CD4-positive, CD25-positive, alpha-beta regulatory T cell (primary cell): ENCODE measurements around the gene MYO3B. TPM values are rescaled to one million over a fixed set of nuclear protein-coding genes. Genes with fewer than 3 reads are reported as not detected.

Experiments
- ATAC-seq, 2 donors: fragments of 150-1000 bp; cut with Tn5 transposase; one replicate each; pipeline ENCODE4 v1.10.0; 2021; ENCODE audit warnings: low read depth in 2 of 2, moderate number of reproducible peaks in 2 of 2, moderate library complexity in 1 of 2
- DNase-seq, 3 donors: peaks; one replicate each; pipeline versions ENCODE4 v3.0.0 to v3.0.0-alpha.2; 2012 to 2022; ENCODE audit warnings: mixed read lengths in 1 of 3
- H3K27ac ChIP-seq: one replicate; pipeline ENCODE4 v1.7.0; 2013; ENCODE audit warnings: mild to moderate bottlenecking, low read length; ENCODE audit not compliant: insufficient read depth, poor library complexity, severe bottlenecking
- H3K27me3 ChIP-seq: one replicate; pipeline ENCODE4 v1.7.0; 2013; ENCODE audit warnings: low read length; ENCODE audit not compliant: control insufficient read depth, insufficient read depth
- H3K36me3 ChIP-seq: one replicate; pipeline ENCODE4 v1.7.0; 2013; ENCODE audit warnings: mild to moderate bottlenecking, low read length, moderate library complexity; ENCODE audit not compliant: control insufficient read depth, insufficient read depth
- H3K4me1 ChIP-seq: 2 replicates; pipeline ENCODE4 v1.7.0; 2013; ENCODE audit warnings: mild to moderate bottlenecking, low read length; ENCODE audit not compliant: insufficient read depth, control insufficient read depth, poor library complexity, severe bottlenecking
- H3K4me3 ChIP-seq: one replicate; pipeline ENCODE4 v1.7.0; 2013; ENCODE audit warnings: low read depth, mild to moderate bottlenecking, low read length, moderate library complexity
- H3K9me3 ChIP-seq, 2 experiments: 1 replicate in 1 of 2; 2 replicates in 1 of 2; pipeline ENCODE4 v1.7.0; 2013; ENCODE audit warnings: low read length in 2 of 2, mild to moderate bottlenecking in 1 of 2, moderate library complexity in 1 of 2; ENCODE audit not compliant: control insufficient read depth in 2 of 2
- H3K27ac Mint-ChIP-seq, 3 donors: one replicate each; pipeline ENCODE4 v1.8.0; 2020 to 2022; ENCODE audit warnings: mild to moderate bottlenecking in 3 of 3, mixed read lengths in 3 of 3, moderate library complexity in 2 of 3
- H3K27me3 Mint-ChIP-seq: one replicate; pipeline ENCODE4 v1.8.0; 2022; ENCODE audit warnings: mild to moderate bottlenecking, mixed read lengths
- H3K36me3 Mint-ChIP-seq: one replicate; pipeline ENCODE4 v1.8.0; 2020; ENCODE audit warnings: mixed read lengths
- H3K4me1 Mint-ChIP-seq, 4 donors: one replicate each; pipeline ENCODE4 v1.8.0; 2020 to 2022; ENCODE audit warnings: mixed read lengths in 4 of 4, mild to moderate bottlenecking in 1 of 4
- H3K4me3 Mint-ChIP-seq, 4 donors: one replicate each; pipeline ENCODE4 v1.8.0; 2020 to 2022; ENCODE audit warnings: mild to moderate bottlenecking in 4 of 4, mixed read lengths in 4 of 4, moderate library complexity in 3 of 4
- H3K9me3 Mint-ChIP-seq, 7 donors: one replicate each; pipeline ENCODE4 v1.8.0; 2020 to 2022; ENCODE audit warnings: mixed read lengths in 7 of 7, mild to moderate bottlenecking in 3 of 7, moderate library complexity in 2 of 7
- polyA plus RNA-seq, 4 donors: library from polyadenylated mRNA; unstranded; fragments of 300-500 nt; fragmentation: Illumina TruSeq; gene quantifications; one replicate each; pipeline ENCODE4 v1.2.3, GENCODE V29; 2021
- total RNA-seq: library from RNA; stranded (reverse); gene quantifications from one replicate; pipeline ENCODE4 v1.2.3, GENCODE V29; 2022

The MYO3B gene
- total and polyA plus RNA-seq, 5 donors from 2014 or later, result not detected

GRCh38 chr2:170703776-170704476, 526.0 kb downstream of the MYO3B start:
- H3K9me3 ChIP-seq, result peaks cover 0 to 7% of the 10 kb centered on the region in 2 experiments
- peaks cover 8% of the 10 kb centered on the region for H3K27me3 ChIP-seq
- H3K36me3 ChIP-seq, result no peaks in the 10 kb centered on the region
- H3K4me1 ChIP-seq, result no peaks in the 10 kb centered on the region
- H3K4me3 ChIP-seq, result no peak overlapping the region
- Mint-ChIP-seq H3K27me3 (peaks cover 26% of the 10 kb centered on the region), H3K36me3 (peaks cover 3% of the 10 kb centered on the region), H3K4me3 (no peak overlapping the region), H3K9me3 (peaks cover 0 to 4% (median 4%) of the 10 kb centered on the region in 7 donors), H3K27ac (no peak overlapping the region), H3K4me1 (peaks cover 0 to 8% (median 0%) of the 10 kb centered on the region in 4 donors)
- DNase-seq (no peak), ATAC-seq (no peak)
- no peak overlapping the region for H3K27ac ChIP-seq
